Measurements from ENCODE around the gene EFCAB8. TPM values are rescaled to one million over a fixed set of nuclear protein-coding genes. Genes with fewer than 3 reads are reported as not detected.
"Not testable (repeated sequence)": the region's sequence is repeated elsewhere in the genome, so short reads cannot be mapped to it uniquely, and the experiment has no call there.

The EFCAB8 gene
- total RNA-seq, 1 donor from 2014 or later, result not detected

DNA sequence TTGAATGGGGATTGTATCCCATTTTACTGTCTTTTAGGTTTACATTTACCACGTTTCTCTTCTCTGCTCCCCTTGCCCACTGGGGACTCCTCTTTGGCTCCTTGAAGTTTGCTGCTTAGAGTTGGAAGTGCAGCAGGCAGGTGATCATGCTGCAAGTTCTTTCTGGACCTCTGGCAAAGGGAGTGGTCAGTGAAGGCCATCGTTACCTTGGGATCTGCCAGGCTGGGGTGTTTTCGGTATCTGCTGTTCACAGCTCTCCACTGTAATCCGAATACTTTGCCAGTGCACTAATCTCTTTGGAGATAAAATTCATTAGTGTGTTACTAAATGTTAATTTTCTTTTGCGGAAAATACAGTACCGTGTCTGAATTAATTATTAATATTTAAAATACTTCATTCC, 9.1 kb upstream of the EFCAB8 start:
- no peak for DNase-seq (ENCODE audit: low read depth)
- no peak overlapping the region for H3K4me3 ChIP-seq (ENCODE audit: low read depth, low read length)
- TF ChIP-seq, protein P1, sequence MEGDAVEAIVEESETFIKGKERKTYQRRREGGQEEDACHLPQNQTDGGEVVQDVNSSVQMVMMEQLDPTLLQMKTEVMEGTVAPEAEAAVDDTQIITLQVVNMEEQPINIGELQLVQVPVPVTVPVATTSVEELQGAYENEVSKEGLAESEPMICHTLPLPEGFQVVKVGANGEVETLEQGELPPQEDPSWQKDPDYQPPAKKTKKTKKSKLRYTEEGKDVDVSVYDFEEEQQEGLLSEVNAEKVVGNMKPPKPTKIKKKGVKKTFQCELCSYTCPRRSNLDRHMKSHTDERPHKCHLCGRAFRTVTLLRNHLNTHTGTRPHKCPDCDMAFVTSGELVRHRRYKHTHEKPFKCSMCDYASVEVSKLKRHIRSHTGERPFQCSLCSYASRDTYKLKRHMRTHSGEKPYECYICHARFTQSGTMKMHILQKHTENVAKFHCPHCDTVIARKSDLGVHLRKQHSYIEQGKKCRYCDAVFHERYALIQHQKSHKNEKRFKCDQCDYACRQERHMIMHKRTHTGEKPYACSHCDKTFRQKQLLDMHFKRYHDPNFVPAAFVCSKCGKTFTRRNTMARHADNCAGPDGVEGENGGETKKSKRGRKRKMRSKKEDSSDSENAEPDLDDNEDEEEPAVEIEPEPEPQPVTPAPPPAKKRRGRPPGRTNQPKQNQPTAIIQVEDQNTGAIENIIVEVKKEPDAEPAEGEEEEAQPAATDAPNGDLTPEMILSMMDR (conservative IDR thresholded peaks at IDR 0.05; ENCODE audit: low read depth, low read length), result no peak

DNA sequence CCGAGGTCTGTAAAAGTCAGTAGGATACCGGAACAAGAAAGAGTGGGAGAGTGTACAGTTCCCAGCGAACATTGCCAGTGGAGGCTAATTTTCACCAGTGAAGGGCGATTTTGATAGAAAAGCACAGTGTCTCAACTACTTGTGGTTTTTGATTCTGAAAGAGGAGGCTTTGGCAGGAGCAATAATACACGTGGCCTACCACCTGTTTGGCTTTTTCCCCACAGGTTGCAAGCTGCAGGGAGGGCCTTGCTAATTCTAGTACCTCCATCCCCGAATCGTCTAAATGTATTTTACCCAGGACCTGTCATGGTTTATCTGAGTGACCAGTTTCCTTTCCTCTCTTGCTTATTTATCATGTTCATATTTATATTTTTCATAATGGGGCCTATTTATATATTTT, 3.3 kb upstream of the EFCAB8 start:
- no peak for DNase-seq (ENCODE audit: low read depth)
- no peak overlapping the region for H3K4me3 ChIP-seq (ENCODE audit: low read depth, low read length)
- TF ChIP-seq, protein P1 (conservative IDR thresholded peaks at IDR 0.05; ENCODE audit: low read depth, low read length), result no peak

DNA sequence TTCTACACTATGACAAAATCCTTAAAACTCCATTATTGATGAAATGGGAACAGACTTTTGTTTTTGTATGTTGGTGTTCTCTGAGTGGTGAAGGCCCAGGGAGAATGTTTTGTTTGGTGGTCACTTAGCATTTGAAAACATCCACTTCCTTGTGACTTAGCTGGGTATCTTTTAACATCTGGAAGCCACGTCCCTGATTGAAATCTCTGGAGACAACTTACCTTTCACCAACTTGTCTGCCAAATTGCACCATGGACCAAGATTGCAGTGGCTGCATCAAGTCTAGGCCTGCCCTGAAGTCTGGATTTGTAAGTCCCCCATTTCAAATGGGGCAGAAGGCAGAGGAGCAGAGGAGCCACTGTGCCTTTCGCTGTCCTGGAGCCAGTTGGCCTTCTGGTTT, 534 bp upstream of the EFCAB8 start:
- TF ChIP-seq, protein P1 (conservative IDR thresholded peaks at IDR 0.05; ENCODE audit: low read depth, low read length), result no peak
- no peak for DNase-seq (ENCODE audit: low read depth)
- no peak overlapping the region for H3K4me3 ChIP-seq (ENCODE audit: low read depth, low read length)

DNA sequence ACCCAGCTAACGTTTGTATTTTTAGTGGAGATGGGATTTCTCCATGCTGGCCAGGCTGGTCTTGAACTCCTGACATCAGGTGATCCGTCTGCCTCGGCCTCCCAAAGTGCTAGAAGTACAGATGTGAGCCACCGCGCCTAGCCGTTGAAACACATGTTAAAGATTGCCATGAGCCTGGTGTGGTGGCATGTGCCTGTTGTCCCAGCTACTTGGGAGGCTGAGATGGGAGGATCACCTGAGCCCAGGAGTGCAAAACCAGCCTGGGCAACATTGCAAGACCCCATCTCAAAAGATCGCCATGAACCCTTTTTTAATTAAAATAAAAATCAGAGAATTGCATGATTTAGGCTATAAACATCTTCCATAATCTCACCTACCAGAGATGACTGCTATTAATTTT, 2.7 kb downstream of the EFCAB8 start:
- no peak for DNase-seq (ENCODE audit: low read depth)
- no peak overlapping the region for H3K4me3 ChIP-seq (ENCODE audit: low read depth, low read length)
- TF ChIP-seq, protein P1 (conservative IDR thresholded peaks at IDR 0.05; ENCODE audit: low read depth, low read length), result no peak

DNA sequence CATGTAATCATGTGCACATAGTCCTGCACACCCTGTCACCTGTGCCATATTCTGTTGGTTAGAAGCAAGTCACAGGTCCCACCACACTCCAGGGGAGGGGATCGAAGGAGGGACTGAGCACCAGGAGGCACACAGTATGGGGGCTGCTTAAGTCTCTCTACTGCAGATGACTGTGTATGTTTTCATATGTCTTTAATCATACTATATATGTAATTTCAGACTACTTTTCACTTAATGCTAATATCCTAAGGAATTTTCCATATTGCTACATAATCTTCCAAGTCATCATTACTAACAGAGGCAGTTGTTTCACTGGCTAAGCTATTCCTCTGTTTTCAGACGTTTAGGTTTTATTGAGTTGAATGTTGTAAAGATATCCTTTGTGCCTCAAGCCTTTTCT, 10.8 kb downstream of the EFCAB8 start:
- no peak overlapping the region for H3K4me3 ChIP-seq (ENCODE audit: low read depth, low read length)
- TF ChIP-seq, protein P1 (conservative IDR thresholded peaks at IDR 0.05; ENCODE audit: low read depth, low read length), result no peak
- DNase-seq (ENCODE audit: low read depth), result no peak

DNA sequence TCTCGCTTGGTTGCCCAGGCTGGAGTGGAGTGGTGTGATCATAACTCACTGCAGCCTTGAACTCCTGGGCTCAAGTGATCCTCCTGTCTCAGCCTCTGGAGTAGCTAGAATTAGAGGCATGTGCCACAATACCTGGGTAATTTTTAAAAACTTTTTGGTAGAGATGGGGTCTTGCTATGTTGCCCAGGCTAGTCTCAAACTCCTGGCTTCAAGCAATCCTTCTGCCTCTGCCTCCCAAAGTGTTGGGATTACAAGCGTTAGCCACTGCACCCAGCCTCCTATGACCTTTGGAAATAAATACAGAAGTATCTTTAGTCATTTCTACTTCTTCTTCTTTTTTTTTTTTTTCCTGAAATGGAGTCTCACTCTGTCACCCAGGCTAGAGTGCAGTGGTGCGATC, 11.8 kb downstream of the EFCAB8 start:
- H3K4me3 ChIP-seq (ENCODE audit: low read depth, low read length), result not testable (repeated sequence)

DNA sequence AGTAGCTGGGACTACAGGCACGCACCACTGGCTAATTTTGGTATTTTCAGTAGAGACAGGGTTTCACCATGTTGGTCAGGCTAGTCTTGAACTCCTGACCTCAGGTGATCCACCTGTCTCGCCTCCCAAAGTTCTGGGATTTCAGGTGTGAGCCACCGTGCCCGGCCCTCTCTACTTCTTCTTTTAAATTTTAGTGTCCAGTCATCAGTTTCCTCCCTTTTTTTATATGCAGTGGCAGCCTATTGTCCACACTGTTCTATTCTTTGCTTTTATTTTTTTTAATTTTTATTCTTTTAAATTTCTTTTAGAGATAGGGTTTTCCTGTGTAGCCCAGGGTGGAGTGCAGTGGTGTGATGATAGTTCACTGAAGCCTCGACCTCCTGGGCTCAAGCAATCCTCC, 12.3 kb downstream of the EFCAB8 start:
- TF ChIP-seq, protein P1 (conservative IDR thresholded peaks at IDR 0.05; ENCODE audit: low read depth, low read length), result no peak
- H3K4me3 ChIP-seq (ENCODE audit: low read depth, low read length), result no peak overlapping the region
- DNase-seq (ENCODE audit: low read depth), result no peak

More for the DNA sequence above, 11.8 kb downstream of the EFCAB8 start:
- DNase-seq (ENCODE audit: low read depth), result not testable (repeated sequence)
